Spleen (tissue), 11 donors: ENCODE results near the gene GGT6. TPM values are rescaled to one million over a fixed set of nuclear protein-coding genes. Genes with fewer than 3 reads are reported as not detected.

Source experiments
- DNase-seq: peaks from one replicate; pipeline ENCODE4 v3.0.0-alpha.2; 2020
- H3K27ac ChIP-seq, 8 donors: fragments of 200-600 bp; sonication (generic) in 7 of 8; 1 replicate in 4 of 8; 2 replicates in 4 of 8; pipeline versions ENCODE4 v1.5.0 to v1.8.0; 2016 to 2021; ENCODE audit warnings: inconsistent platforms in 4 of 8, mild to moderate bottlenecking in 4 of 8, moderate library complexity in 1 of 8
- H3K27me3 ChIP-seq, 7 donors: fragments of 200-600 bp; sonication (generic) in 6 of 7; replicated peaks in 1 of 7; 1 replicate in 4 of 7; 2 replicates in 3 of 7; pipeline versions ENCODE4 v1.5.0 to v1.8.0; 2016 to 2021; ENCODE audit warnings: inconsistent platforms in 3 of 7, mild to moderate bottlenecking in 1 of 7
- H3K36me3 ChIP-seq, 6 donors: fragments of 200-600 bp; sonication (generic) in 5 of 6; 1 replicate in 4 of 6; 2 replicates in 2 of 6; pipeline versions ENCODE4 v1.5.0 to v1.8.0; 2016 to 2021; ENCODE audit warnings: inconsistent platforms in 2 of 6
- H3K4me1 ChIP-seq, 6 donors: fragments of 200-600 bp; sonication (generic) in 5 of 6; 1 replicate in 3 of 6; 2 replicates in 3 of 6; pipeline versions ENCODE4 v1.5.0 to v1.8.0; 2016 to 2021; ENCODE audit warnings: inconsistent platforms in 3 of 6
- H3K4me3 ChIP-seq, 8 donors: fragments of 200-600 bp; sonication (generic) in 7 of 8; 1 replicate in 4 of 8; 2 replicates in 4 of 8; pipeline versions ENCODE4 v1.5.0 to v1.8.0; 2016 to 2021; ENCODE audit warnings: inconsistent platforms in 4 of 8, mild to moderate bottlenecking in 4 of 8, moderate library complexity in 2 of 8
- H3K9me3 ChIP-seq, 8 donors: fragments of 200-600 bp; sonication (generic) in 7 of 8; 1 replicate in 4 of 8; 2 replicates in 4 of 8; pipeline versions ENCODE4 v1.5.0 to v1.8.0; 2016 to 2021; ENCODE audit warnings: inconsistent platforms in 4 of 8
- POLR2A ChIP-seq, 3 donors: fragments of 450-650 bp; IDR thresholded peaks; one replicate each; pipeline ENCODE4 v1.5.1; 2017; ENCODE audit warnings: antibody characterized with exemption in 3 of 3, mild to moderate bottlenecking in 1 of 3
- POLR2AphosphoS5 ChIP-seq, 3 donors: sonication (generic); formaldehyde crosslinking; IDR thresholded peaks; one replicate each; pipeline ENCODE4 v1.5.1; 2017; ENCODE audit warnings: antibody characterized with exemption in 3 of 3
- WGBS, 5 donors: extraction: QIAGEN DNeasy Blood & Tissue Kit in 3 of 5; methylation state at CpG; one replicate each; pipeline versions ENCODE4 v1.1.5 to v1.1.7; 2013 to 2018; 5-methylcytosine and 5-hydroxymethylcytosine counted together
- intact Hi-C: fragments of 100-400 bp; cut with DNase I; formaldehyde crosslinking; loops from one replicate; pipeline ENCODE4 v1.15.0; 2023; ENCODE audit warnings: low total_unique reads
- polyA plus RNA-seq, 3 donors: library from polyadenylated mRNA; stranded (reverse); fragments of 200-250 nt; gene quantifications; one replicate each; pipeline ENCODE4 v1.2.1, GENCODE V29; 2013
- total RNA-seq, 7 donors: library from RNA; depleted of rRNA in 3 of 7; stranded (reverse); fragments of >200 nt in 3 of 7; fragmentation: NEBNext Ultra II Directional in 4 of 7; extraction: Animal tissue kit (Norgen Biotek cat#: 25700) in 4 of 7; gene quantifications; one replicate each; pipeline versions ENCODE4 v1.1.0 to v1.2.1, GENCODE V29; 2016 to 2021
- TF ChIP-seq, protein P1 (sequence below), 11 experiments: fragments of 200-600 bp in 7 of 11; fragments of 450-650 bp in 4 of 11; sonication (generic) in 4 of 11; IDR thresholded peaks in 8 of 11; conservative IDR thresholded peaks in 3 of 11; 1 replicate in 7 of 11; 2 replicates in 4 of 11; pipeline versions ENCODE4 v1.4.0 to v1.8.0; 2016 to 2021; ENCODE audit warnings: antibody characterized with exemption in 11 of 11, inconsistent platforms in 4 of 11, mild to moderate bottlenecking in 1 of 11
- donor health status: healthy with polysubstance abuse.
- donor health status: DM: no; HTN: no; CAD: no; lungs with moderate emphysema.
- donor health status: DM: no; HTN: no; CAD: no.
- donor health status: Bipolar disorder and iron deficiency.
- donor health status: healthy.
- donor health status: DM: no; HTN: no; CAD: no.
- donor health status: DM: yes; HTN: yes; CAD: no.

GGT6 gene
- total and polyA plus RNA-seq, 10 donors = 0.03 to 0.42 TPM; not detected in 8

DNA sequence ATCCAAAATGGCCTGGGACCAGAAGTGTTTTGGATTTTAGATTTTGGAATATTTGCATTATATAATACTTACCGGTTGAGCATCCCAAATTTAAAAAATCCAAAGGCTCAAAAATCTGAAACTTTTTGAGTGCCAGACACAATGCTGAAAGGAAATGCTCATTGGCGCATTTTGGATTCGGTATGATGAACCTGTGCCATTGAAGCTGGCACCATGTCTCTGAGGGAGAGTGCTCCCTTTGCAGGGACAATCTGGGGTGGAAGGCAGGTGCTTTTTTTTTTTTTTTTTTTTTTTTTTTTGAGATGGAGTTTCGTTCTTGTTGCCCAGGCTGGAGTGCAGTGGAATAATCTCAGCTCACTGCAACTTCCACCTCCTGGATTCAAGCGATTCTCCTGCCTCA lies 41.7 kb upstream of the GGT6 start:
- peaks cover 0 to 27% (median 8%) of the 10 kb centered on the region in 6 donors for H3K4me1 ChIP-seq
- intact Hi-C loops = no loop called here
- no peak for DNase-seq
- H3K9me3 ChIP-seq = no peaks in the 10 kb centered on the region
- 81 to 93% (median 89%) methylated on average over 5 of the region's 5 CpGs for WGBS, 5 donors
- no peak overlapping the region for H3K27ac ChIP-seq
- TF ChIP-seq POLR2A (IDR thresholded peaks at IDR 0.05) = no peak
- TF ChIP-seq, protein P1, sequence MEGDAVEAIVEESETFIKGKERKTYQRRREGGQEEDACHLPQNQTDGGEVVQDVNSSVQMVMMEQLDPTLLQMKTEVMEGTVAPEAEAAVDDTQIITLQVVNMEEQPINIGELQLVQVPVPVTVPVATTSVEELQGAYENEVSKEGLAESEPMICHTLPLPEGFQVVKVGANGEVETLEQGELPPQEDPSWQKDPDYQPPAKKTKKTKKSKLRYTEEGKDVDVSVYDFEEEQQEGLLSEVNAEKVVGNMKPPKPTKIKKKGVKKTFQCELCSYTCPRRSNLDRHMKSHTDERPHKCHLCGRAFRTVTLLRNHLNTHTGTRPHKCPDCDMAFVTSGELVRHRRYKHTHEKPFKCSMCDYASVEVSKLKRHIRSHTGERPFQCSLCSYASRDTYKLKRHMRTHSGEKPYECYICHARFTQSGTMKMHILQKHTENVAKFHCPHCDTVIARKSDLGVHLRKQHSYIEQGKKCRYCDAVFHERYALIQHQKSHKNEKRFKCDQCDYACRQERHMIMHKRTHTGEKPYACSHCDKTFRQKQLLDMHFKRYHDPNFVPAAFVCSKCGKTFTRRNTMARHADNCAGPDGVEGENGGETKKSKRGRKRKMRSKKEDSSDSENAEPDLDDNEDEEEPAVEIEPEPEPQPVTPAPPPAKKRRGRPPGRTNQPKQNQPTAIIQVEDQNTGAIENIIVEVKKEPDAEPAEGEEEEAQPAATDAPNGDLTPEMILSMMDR (IDR thresholded peaks at IDR 0.05 in 8 of 11, conservative IDR thresholded peaks at IDR 0.05 in 3 of 11) = no peak
- H3K4me3 ChIP-seq = no peak overlapping the region
- H3K27me3 ChIP-seq = peaks cover 0 to 30% (median 3%) of the 10 kb centered on the region in 7 donors
- H3K36me3 ChIP-seq = no peaks in the 10 kb centered on the region

DNA sequence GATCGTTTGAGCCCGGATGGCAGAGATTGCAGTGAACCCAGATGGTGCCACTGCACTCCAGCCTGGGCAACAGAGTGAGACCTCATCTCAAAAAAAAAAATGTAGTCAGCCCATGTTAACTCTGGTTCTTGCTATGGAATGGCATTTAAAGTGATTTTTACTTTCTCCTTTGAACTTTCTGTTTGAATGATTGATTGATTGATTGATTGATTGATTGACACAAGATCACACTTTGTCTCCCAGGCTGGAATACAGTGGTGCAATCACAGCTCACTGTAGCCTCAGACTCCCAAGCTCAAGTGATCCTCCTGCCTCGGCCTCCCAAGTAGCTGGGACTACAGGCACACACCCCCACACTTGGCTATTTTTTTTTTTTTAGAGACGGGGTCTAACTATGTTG lies 40.9 kb upstream of the GGT6 start:
- Histone ChIP-seq H3K27me3 (peaks cover 0 to 34% (median 3%) of the 10 kb centered on the region in 7 donors), H3K4me3 (no peak overlapping the region), H3K36me3 (no peaks in the 10 kb centered on the region), H3K27ac (no peak overlapping the region), H3K9me3 (no peaks in the 10 kb centered on the region), H3K4me1 (peaks cover 0 to 20% (median 8%) of the 10 kb centered on the region in 6 donors)
- intact Hi-C loops = no loop called here
- no peak for DNase-seq
- WGBS, 5 donors = 85 to 92% (median 91%) methylated on average over 4 of the region's 4 CpGs
- TF ChIP-seq, protein P1 (IDR thresholded peaks at IDR 0.05 in 8 of 11, conservative IDR thresholded peaks at IDR 0.05 in 3 of 11) = no peak
- TF ChIP-seq POLR2AphosphoS5 (IDR thresholded peaks at IDR 0.05) (no peak), POLR2A (IDR thresholded peaks at IDR 0.05) (no peak)

DNA sequence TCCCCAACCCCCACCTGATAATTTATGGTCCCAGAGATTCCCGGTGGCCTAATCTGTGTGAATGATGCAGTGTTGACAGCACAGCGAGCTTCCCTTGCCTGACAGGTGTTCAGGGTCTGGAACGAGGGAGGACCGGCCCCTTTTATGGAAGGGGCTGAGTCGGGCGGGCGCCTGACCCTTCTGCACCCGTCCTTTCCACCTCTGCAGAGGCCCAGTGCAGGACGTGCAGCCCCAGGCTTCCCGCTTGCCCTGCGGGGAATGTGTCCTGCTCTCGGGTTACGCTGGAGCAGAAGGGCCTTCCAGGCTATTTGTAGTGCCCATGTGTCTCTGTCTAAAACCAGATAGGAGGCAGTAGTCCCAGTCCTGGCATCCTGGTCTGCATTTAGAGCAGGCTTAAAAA lies 40.2 kb upstream of the GGT6 start:
- Histone ChIP-seq H3K4me3 (no peak overlapping the region), H3K4me1 (peaks cover 0 to 13% (median 5%) of the 10 kb centered on the region in 6 donors), H3K9me3 (no peaks in the 10 kb centered on the region), H3K36me3 (no peaks in the 10 kb centered on the region), H3K27ac (no peak overlapping the region), H3K27me3 (peaks cover 0 to 37% (median 3%) of the 10 kb centered on the region in 7 donors)
- 67 to 84% (median 77%) methylated on average over 10 to 13 of the region's 13 CpGs for WGBS, 5 donors
- no peak for DNase-seq
- TF ChIP-seq POLR2A (IDR thresholded peaks at IDR 0.05) (no peak), POLR2AphosphoS5 (IDR thresholded peaks at IDR 0.05) (no peak)
- TF ChIP-seq, protein P1 (IDR thresholded peaks at IDR 0.05 in 8 of 11, conservative IDR thresholded peaks at IDR 0.05 in 3 of 11) = no peak
- intact Hi-C loops = no loop called here

DNA sequence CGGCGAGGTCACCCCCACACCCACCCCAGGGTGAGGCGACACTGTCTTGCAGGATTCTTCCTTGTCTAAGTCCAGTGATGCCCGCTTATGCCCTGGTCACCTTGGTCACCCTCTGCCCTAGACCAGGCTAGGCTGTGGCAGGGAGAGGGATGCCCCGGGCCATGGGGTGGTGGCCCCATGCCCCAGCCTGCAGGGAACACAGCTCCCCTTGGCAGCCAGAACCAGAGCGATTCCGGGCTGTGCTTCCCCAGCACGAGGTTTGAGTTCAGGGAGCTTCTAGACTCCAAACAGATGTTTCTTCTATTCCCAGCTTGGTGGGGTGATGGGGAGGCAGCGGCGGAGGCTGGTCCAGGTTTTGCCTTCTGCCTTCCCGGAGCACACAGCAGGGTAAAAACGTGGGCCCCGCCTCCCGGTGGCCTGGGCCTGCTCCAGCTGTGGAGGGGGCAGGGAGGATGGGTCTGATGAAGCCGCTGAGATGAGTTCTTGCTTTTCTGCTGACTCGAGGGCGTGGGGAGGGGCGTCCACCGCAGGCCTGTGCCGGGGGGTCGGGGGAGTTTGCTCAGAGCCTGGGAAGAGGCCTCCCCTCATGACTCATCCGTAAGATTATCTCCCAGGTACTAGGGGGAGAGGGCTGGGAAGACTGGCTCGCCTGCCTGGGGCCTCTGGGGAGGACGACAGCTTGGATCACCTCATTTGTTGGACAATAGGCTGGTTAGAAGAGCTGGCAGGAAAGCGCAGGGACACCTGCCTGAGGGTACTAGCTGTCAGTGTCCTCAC lies 39.3 kb upstream of the GGT6 start:
- no peaks in the 10 kb centered on the region for H3K9me3 ChIP-seq
- 61 to 72% (median 69%) methylated on average over 2 to 25 of the region's 25 CpGs for WGBS, 5 donors
- H3K4me1 ChIP-seq = peaks cover 0 to 14% (median 6%) of the 10 kb centered on the region in 6 donors
- peaks cover 0 to 45% (median 3%) of the 10 kb centered on the region in 7 donors for H3K27me3 ChIP-seq
- TF ChIP-seq POLR2AphosphoS5 (IDR thresholded peaks at IDR 0.05) = peak in 2 of 3 donors; percentile 36 to 65
- TF ChIP-seq POLR2A (IDR thresholded peaks at IDR 0.05) = no peak
- H3K27ac ChIP-seq = peak overlapping the region in 5 of 8 donors; percentile 21 to 60 (median 33)
- intact Hi-C loops = no loop called here
- no peaks in the 10 kb centered on the region for H3K36me3 ChIP-seq
- DNase-seq = no peak
- no peak overlapping the region for H3K4me3 ChIP-seq
